Mucosa of rectum (tissue), 2 donors: ENCODE measurements around the gene ZBTB6.
"Not testable (repeated sequence)": the region's sequence is repeated elsewhere in the genome, so short reads cannot be mapped to it uniquely, and the experiment has no call there.

Experiments
- H3K27ac ChIP-seq, 2 donors: one replicate each; pipeline ENCODE4 v1.7.0; 2013; ENCODE audit warnings: inconsistent platforms in 2 of 2, low read depth in 2 of 2, low read length in 2 of 2
- H3K27me3 ChIP-seq, 2 donors: one replicate each; pipeline ENCODE4 v1.7.0; 2013; ENCODE audit warnings: low read length in 2 of 2; ENCODE audit not compliant: control insufficient read depth in 2 of 2, insufficient read depth in 2 of 2
- H3K36me3 ChIP-seq, 2 donors: one replicate each; pipeline ENCODE4 v1.7.0; 2013; ENCODE audit warnings: low read length in 2 of 2; ENCODE audit not compliant: control insufficient read depth in 2 of 2, insufficient read depth in 2 of 2
- H3K4me1 ChIP-seq, 2 donors: one replicate each; pipeline ENCODE4 v1.7.0; 2013; ENCODE audit warnings: low read length in 2 of 2, mild to moderate bottlenecking in 1 of 2; ENCODE audit not compliant: control insufficient read depth in 2 of 2, insufficient read depth in 2 of 2
- H3K4me3 ChIP-seq, 2 donors: one replicate each; pipeline ENCODE4 v1.7.0; 2013; ENCODE audit warnings: low read length in 2 of 2
- H3K9ac ChIP-seq, 2 donors: one replicate each; pipeline ENCODE4 v1.7.0; 2013; ENCODE audit warnings: low read length in 2 of 2, low read depth in 1 of 2, mild to moderate bottlenecking in 1 of 2
- H3K9me3 ChIP-seq, 2 donors: one replicate each; pipeline ENCODE4 v1.7.0; 2013; ENCODE audit warnings: low read length in 2 of 2; ENCODE audit not compliant: control insufficient read depth in 2 of 2
- donor health status: healthy.
- donor health status: Normal muscosa, but diverticular disease.

The ZBTB6 gene

DNA sequence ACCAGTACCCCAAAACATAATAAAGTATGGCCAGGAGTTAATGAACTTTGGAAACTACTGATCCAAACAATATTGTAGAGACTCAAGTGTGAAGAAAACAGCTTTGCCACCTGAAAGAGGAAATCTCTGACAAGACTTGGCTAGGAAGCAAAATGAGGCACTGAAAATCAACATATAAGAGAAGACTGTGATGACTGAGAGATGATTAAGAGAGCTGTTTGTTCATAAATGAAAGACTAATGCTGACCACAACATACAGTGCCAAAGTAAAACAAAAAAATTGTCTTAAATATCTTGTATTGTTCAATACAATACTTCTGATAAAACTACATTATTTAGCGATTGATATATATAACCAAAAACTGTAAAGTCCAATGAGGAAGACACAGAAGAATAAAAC is 15.2 kb downstream of the ZBTB6 start:
- H3K4me3 ChIP-seq: no peak overlapping the region
- H3K27ac ChIP-seq: no peak overlapping the region
- no peaks in the 10 kb centered on the region for H3K27me3 ChIP-seq
- H3K36me3 ChIP-seq: peaks cover 3 to 11% of the 10 kb centered on the region in 2 donors
- H3K4me1 ChIP-seq: no peaks in the 10 kb centered on the region
- H3K9me3 ChIP-seq: no peaks in the 10 kb centered on the region
- H3K9ac ChIP-seq: no peak overlapping the region

DNA sequence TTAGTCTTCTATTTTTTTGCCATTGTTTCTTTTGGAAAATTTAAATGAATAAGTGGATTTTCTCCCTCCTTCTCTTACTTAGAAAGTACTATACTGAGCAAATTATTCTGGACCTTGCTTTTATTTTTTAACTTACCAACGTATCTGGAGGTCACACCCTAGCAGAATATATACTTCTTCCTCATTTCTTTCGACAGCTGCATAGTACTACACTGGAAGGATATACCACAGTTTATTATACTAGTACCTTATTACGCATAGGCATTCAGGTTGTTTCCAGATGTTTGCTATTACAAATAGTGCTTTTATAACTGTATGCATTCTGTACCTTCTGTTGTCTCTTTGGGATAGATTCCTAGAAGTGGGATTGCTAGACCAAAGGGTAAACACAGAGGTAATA is 24.6 kb downstream of the ZBTB6 start:
- no peak overlapping the region for H3K27ac ChIP-seq
- no peak overlapping the region for H3K4me3 ChIP-seq
- H3K4me1 ChIP-seq: no peaks in the 10 kb centered on the region
- no peaks in the 10 kb centered on the region for H3K9me3 ChIP-seq
- H3K27me3 ChIP-seq: no peaks in the 10 kb centered on the region
- peaks cover 22% of the 10 kb centered on the region in 2 donors for H3K36me3 ChIP-seq
- H3K9ac ChIP-seq: no peak overlapping the region

- peaks cover 42 to 46% of the 10 kb centered on the region in 2 donors for H3K36me3 ChIP-seq
- no peaks in the 10 kb centered on the region for H3K4me1 ChIP-seq
- no peak overlapping the region for H3K4me3 ChIP-seq
- H3K9ac ChIP-seq: no peak overlapping the region
- no peaks in the 10 kb centered on the region for H3K9me3 ChIP-seq
- no peaks in the 10 kb centered on the region for H3K27me3 ChIP-seq
- H3K27ac ChIP-seq: no peak overlapping the region
Observed at GRCh38 chr9:122883125-122883524, 30.0 kb downstream of the ZBTB6 start.

GRCh38 chr9:122879443-122879842 is 33.7 kb downstream of the ZBTB6 start:
- Histone ChIP-seq H3K4me1 (no peaks in the 10 kb centered on the region), H3K4me3 (no peak overlapping the region), H3K36me3 (peaks cover 59 to 69% of the 10 kb centered on the region in 2 donors), H3K27me3 (no peaks in the 10 kb centered on the region), H3K9me3 (no peaks in the 10 kb centered on the region), H3K9ac (no peak overlapping the region), H3K27ac (no peak overlapping the region)

GRCh38 chr9:122875523-122875922 is 37.6 kb downstream of the ZBTB6 start:
- Histone ChIP-seq H3K36me3 (peaks cover 46 to 63% of the 10 kb centered on the region in 2 donors), H3K27me3 (no peaks in the 10 kb centered on the region), H3K4me3 (no peak overlapping the region), H3K9ac (no peak overlapping the region), H3K9me3 (no peaks in the 10 kb centered on the region), H3K4me1 (no peaks in the 10 kb centered on the region), H3K27ac (no peak overlapping the region)

DNA sequence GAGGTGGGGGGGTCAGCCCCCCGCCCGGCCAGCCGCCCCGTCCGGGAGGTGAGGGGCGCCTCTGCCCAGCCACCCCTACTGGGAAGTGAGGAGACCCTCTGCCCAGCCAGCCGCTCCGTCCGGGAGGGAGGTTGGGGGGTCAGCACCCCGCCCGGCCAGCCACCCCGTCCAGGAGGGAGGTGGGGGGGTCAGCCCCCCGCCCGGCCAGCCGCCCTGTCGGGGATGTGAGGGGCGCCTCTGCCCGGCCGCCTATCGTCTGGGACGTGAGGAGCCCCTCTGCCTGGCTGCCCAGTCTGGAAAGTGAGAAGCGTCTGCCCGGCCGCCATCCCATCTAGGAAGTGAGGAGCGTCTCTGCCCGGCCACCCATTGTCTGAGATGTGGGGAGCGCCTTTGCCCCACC is 45.8 kb downstream of the ZBTB6 start:
- H3K27ac ChIP-seq, H3K27me3 ChIP-seq, H3K4me3 ChIP-seq, H3K9me3 ChIP-seq, H3K4me1 ChIP-seq, H3K9ac ChIP-seq: not testable (repeated sequence)
- peaks cover 16 to 23% of the 10 kb centered on the region in 2 donors for H3K36me3 ChIP-seq

DNA sequence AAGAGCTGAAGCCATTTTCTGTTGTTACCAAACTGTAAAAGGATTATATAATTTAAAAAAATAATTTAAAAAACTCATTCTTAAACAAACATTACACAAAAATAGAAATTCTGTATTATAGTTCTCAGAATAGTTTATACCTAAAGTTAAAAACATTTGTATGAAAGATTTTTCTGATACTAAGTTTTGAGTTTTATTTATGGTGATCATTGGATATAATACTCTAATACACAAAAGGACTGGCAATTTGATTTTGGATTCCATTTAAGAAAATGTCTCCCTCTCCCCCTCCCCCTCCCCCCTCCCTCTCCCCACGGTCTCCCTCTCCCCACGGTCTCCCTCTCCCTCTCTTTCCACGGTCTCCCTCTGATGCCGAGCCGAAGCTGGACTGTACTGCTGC is 47.0 kb downstream of the ZBTB6 start:
- Histone ChIP-seq H3K4me1 (no peaks in the 10 kb centered on the region), H3K36me3 (peaks cover 14 to 16% of the 10 kb centered on the region in 2 donors), H3K9me3 (no peaks in the 10 kb centered on the region), H3K9ac (no peak overlapping the region), H3K27me3 (no peaks in the 10 kb centered on the region), H3K4me3 (no peak overlapping the region), H3K27ac (no peak overlapping the region)

DNA sequence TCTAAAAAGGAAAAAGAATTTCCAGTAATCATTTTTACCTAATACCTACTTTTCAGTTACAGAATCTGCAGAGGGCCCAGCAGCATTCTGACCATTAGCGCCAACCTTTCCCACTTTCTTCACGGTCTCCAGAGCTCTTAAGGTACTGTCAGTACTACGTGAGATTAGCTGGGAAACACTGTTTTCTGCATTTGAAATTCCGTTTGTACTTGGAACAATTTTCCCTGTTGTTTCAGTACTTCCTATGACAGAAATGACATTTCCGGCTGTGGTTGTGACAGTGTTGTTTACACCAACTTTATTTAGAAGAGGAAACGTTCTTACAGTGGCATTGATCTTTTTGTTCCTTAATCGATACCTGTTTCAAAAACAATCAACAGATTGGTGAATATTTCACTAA is 47.8 kb downstream of the ZBTB6 start:
- no peak overlapping the region for H3K27ac ChIP-seq

GRCh38 chr9:122863407-122863806 is 49.7 kb downstream of the ZBTB6 start:
- H3K9ac ChIP-seq: no peak overlapping the region
- H3K4me3 ChIP-seq: no peak overlapping the region
- H3K27ac ChIP-seq: no peak overlapping the region
- no peaks in the 10 kb centered on the region for H3K4me1 ChIP-seq
- H3K27me3 ChIP-seq: no peaks in the 10 kb centered on the region
- H3K36me3 ChIP-seq: peaks cover 20 to 24% of the 10 kb centered on the region in 2 donors
- no peaks in the 10 kb centered on the region for H3K9me3 ChIP-seq

More for the DNA sequence above, 47.8 kb downstream of the ZBTB6 start:
- Histone ChIP-seq H3K9ac (no peak overlapping the region), H3K27me3 (no peaks in the 10 kb centered on the region), H3K4me3 (no peak overlapping the region), H3K36me3 (peaks cover 11 to 13% of the 10 kb centered on the region in 2 donors), H3K9me3 (no peaks in the 10 kb centered on the region), H3K4me1 (no peaks in the 10 kb centered on the region)

GRCh38 chr9:122860319-122861142 is 52.6 kb downstream of the ZBTB6 start:
- no peaks in the 10 kb centered on the region for H3K9me3 ChIP-seq
- H3K36me3 ChIP-seq: peaks cover 35 to 44% of the 10 kb centered on the region in 2 donors
- H3K4me1 ChIP-seq: no peaks in the 10 kb centered on the region
- no peak overlapping the region for H3K4me3 ChIP-seq
- H3K27me3 ChIP-seq: no peaks in the 10 kb centered on the region
- H3K27ac ChIP-seq: no peak overlapping the region
- no peak overlapping the region for H3K9ac ChIP-seq
